ENCODE data around the gene ATP8B3. TPM values are rescaled to one million over a fixed set of nuclear protein-coding genes. Genes with fewer than 3 reads are reported as not detected.

Gene ATP8B3
- total and polyA plus RNA-seq, 9 of the 15 experiments (the other 6 are each of a cell fraction or from before 2014, with no cell fraction given), result 1.2 to 12.3 (median 3.8) TPM

GRCh38 chr19:1848399-1849131, 36.5 kb upstream of the ATP8B3 start, which contains the start of gene REXO1 (continued):
- TF ChIP-seq FOXP4 (CRISPR knock-in tag; IDR thresholded peaks at IDR 0.05; ENCODE audit: borderline replicate concordance) (no peak), MXI1 (IDR thresholded peaks at IDR 0.05; ENCODE audit: low read depth, low read length) (no peak), ZBTB2 (IDR thresholded peaks at IDR 0.05) (no peak), GATAD2A (IDR thresholded peaks at IDR 0.05) (peak; percentile 59; the same call in 1 of the 2 replicates), TCFL5 (CRISPR knock-in tag; conservative IDR thresholded peaks at IDR 0.05) (no peak), HDAC2 (IDR thresholded peaks at IDR 0.05) (no peak), SAFB2 (IDR thresholded peaks at IDR 0.05; ENCODE audit: borderline replicate concordance, low read depth, low read length, severe bottlenecking) (no peak), IRF9 (tag; IDR thresholded peaks at IDR 0.05) (no peak), ZC3H4 (CRISPR knock-in tag; IDR thresholded peaks at IDR 0.05; ENCODE audit: borderline replicate concordance) (no peak), KDM2B (CRISPR knock-in tag; IDR thresholded peaks at IDR 0.05) (no peak), ILK (tag; IDR thresholded peaks at IDR 0.05; ENCODE audit: borderline replicate concordance, low read depth) (no peak), TSHZ1 (CRISPR knock-in tag; IDR thresholded peaks at IDR 0.05) (no peak), PCBP2 (IDR thresholded peaks at IDR 0.05; ENCODE audit: low read depth, low read length, poor library complexity, severe bottlenecking) (no peak), ETV1 (tag; conservative IDR thresholded peaks at IDR 0.05; ENCODE audit: low read depth) (no peak), STAT6 (CRISPR knock-in tag; IDR thresholded peaks at IDR 0.05) (no peak), NFRKB (IDR thresholded peaks at IDR 0.05; ENCODE audit: low read depth) (0 out of 2 replicates have a peak, but pooled peaks have one; percentile 61), GATA2 (CRISPR knock-in tag; IDR thresholded peaks at IDR 0.05) (no peak)
